ENCODE data around the gene KLHL18.
"Not testable (repeated sequence)": the region's sequence is repeated elsewhere in the genome, so short reads cannot be mapped to it uniquely, and the experiment has no call there.

Gene KLHL18

GRCh38 chr3:47366833-47367232, 84.1 kb downstream of the KLHL18 start:
- DNase-seq, result no peak

DNA sequence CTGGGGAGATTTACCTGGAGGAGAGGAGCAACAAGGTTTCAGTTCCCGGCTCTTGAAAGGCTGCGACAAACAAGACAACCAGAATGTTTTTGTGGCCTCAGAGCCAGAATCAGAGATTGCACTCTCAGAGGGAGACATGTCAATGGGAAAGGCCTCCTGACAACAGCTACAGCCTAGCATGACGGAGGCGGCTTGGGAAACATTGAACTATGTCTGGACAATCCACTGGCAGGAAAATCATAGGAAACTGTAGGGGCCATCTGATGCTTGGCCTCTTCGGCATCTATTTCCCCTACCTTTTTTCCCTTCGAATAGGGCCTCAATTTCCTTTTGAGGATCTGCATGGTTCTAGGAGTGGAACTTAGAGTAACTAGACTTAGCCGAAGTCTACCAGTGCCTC, 84.9 kb downstream of the KLHL18 start:
- DNase-seq, result no peak

DNA sequence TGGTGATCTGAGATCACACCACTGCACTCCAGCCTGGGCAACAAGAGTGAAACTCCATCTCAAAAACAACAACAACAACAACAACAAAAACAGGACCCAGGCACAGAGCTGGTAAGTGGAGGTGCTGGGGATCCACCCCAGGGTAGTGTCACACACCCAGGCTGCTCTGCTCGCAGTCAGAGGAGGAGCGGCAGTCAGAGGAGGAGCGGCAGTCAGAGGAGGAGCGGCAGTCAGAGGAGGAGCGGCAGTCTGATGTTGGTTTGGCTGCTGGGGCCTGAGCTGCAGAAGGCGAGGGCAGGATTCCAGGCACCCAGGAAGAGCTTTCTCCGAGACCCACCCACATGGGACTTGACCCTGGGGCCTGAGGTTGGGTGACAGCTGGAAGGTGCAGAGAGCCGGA, 87.3 kb downstream of the KLHL18 start:
- not testable (repeated sequence) for DNase-seq

DNA sequence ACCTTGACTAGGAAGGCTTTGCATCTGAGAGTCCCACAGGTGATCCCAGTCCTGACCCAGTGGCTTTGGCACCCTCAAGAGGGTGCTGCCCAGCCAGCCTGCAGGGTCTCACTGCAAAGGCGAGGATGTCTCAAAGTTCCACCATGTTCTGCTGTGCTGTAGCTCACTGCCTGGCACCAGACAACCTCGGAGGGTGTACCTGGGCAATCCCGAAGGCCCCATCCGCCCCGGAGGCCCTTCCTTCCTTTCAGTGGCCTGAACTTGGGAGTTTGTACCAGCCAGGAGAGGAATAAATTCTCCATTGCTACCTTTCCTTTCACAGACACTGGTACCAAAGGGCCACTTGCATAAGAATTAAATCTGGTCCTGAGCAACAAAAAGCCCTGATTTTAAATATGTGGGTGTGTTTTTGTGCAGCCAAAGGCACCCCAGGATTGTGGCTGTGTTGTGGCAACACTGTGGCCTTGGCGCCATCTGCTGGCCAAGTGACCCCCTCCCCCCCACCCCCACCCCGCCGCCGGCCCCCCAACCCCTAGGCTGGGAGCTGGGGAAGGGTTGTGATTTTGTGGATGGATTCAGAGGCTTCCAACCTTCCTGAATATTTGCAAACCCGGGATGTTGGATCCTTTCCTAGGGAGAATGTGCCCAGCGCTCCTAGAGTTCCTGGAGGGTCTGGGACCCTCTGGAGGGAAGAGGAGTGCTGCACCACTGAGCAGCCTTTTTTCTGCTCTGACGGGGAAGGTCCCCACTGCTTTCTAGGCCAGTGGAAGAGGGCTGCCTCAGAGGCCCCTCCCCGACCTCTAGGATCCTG, 88.3 kb downstream of the KLHL18 start:
- DNase-seq, result peak; percentile 46 to 49

DNA sequence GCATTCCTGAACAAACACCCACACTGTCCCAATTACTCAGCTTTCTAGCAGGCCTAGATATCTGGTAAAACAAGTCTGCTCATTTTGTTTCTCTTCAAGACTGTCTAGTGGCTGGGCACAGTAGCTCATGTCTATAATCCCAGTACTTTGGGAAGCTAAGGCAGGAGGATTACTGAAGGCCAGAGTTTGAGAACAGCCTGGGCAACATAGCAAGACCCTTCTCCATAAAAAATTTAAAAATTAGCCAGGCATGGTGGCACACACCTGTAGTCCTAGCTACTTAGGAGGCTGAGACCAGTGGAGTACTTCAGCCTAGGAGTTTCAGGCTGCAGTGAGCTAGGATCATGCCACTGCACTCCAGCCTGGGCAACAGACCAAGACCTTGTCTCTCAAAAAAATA, 91.8 kb downstream of the KLHL18 start:
- DNase-seq, result no peak

DNA sequence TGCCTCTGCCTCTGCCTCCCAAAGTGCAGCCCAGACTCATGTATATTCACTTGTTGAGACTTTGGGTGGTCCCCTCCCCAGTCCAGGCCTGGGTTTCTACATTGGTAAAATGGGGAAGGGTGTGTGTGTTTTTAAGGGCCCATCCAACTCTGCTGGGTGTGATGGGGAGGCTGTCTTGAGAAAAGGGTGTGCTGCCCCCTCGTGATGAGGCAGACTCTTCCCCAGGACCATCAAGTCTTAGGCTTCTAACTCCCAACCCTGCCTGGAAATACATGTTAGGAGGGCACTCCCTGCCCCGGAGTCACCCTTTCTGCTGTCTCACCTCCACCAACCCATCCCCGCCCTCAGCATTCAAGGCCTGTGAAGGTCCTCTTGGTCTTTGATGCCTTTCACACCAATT, 93.6 kb downstream of the KLHL18 start:
- DNase-seq, result no peak

- no peak for DNase-seq
Measured at GRCh38 chr3:47377186-47377585, 94.4 kb downstream of the KLHL18 start.

DNA sequence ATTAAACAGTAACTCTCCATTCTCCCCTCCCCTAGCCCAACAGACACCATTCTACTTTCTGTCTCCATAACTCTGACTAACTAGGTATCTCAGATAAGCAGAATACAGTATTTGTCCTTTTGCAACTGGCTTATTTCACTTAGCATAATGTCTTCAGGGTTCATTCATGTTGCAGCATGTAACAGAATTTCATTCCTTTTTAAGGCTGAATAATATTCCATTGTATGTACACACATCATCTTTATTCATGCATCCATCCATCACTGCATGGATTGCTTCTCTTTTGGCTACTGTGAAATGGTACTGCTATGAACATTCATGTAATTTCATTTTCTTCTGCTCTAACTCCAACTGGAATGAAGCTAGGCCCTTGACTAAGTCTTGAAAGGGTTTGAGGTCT, 96.1 kb downstream of the KLHL18 start:
- no peak for DNase-seq

- no peak for DNase-seq
Measured at GRCh38 chr3:47379411-47379899, 96.7 kb downstream of the KLHL18 start.

GRCh38 chr3:47380026-47380600, 97.4 kb downstream of the KLHL18 start:
- DNase-seq, result no peak

- peak; percentile 98 to 99 for DNase-seq
Measured at GRCh38 chr3:47380601-47381316, 98.0 kb downstream of the KLHL18 start, which contains the start of gene PTPN23. Gene PTPN23, plus strand, starts transcription at chr3:47381021. Its CDS starts 76 bp downstream, at chr3:47381097.

DNA sequence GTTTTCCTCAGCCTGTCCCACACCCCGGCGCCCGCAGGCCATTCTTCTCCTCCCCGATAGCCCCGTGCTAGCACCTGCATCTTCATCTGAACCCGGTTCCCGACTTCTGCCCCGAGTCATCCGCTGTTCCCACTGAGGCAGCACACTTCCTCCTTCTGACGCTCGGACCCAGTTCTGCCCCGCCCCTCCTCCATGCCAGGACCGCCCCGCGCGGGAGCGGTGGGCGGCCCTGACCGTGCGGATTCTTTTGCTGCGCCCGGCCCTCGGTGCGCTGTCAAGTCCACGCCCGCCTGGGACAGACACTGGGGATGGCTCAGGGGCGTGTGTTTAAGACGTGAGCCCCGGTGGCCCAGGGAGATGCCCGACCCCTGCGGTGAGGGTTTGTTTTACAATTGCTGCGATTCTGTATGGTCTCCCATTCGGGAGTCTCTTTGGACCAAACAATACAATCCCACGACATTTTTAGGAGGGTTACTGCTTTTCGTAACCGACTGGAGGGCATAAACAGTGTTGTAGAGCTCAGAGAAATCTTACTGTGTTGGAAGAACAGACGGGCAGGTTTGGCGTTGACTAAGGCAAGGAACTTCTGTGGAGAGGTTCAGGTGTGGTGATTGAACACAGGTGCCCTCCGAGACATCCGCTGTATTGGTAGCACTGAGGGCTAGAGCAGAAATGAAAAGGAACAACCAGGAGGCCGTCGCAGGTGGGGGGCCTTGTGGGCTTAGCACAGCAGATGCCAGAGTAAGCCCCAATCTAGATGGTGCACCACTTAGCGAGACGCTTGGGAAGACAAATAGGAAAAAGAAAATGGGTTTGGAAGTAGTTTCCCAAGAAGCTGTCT, 98.8 kb downstream of the KLHL18 start:
- DNase-seq, result peak; percentile 79 to 88

DNA sequence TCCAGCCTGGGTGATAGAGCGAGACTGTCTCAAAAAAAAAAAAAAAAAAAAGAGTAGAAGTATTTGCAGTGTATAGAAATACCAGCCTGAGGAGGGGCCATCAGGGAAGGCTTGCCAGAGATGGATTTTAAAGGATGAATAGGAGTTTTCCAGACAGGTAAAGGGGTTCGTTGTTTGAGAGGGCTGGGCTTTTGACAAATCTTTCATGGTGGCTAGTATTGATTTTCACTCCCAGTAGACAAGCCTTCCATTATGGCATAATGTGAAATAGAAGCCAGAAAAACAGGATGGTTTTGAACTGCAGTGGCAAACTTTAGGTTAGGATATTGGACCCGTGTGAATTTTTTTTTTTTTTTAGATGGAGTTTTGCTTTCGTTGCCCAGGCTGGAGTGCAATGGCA, 101.7 kb downstream of the KLHL18 start:
- no peak for DNase-seq

GRCh38 chr3:47385007-47385406, 102.3 kb downstream of the KLHL18 start:
- no peak for DNase-seq

GRCh38 chr3:47385796-47386195, 103.1 kb downstream of the KLHL18 start:
- DNase-seq, result no peak

DNA sequence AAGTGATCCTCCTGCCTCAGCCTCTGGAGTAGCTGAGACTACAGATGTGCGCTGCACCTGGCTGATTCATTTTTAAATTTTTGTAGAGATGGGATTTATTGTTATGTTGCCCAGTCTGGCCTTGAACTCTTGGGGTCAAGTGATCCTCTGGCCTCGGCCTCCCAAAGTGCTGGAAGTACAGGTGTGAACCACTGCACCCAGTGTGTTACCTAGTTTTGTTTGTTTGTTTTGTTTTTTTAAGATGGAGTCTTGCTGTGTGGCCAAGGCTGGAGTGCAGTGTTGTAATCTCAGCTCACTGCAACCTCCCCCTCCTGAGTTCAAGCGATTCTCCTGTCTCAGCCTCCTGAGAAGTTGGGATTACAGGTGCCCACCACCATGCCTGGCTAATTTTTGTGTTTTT, 110.2 kb downstream of the KLHL18 start:
- no peak for DNase-seq

- DNase-seq, result no peak
Measured at GRCh38 chr3:47394140-47394870, 111.6 kb downstream of the KLHL18 start.

DNA sequence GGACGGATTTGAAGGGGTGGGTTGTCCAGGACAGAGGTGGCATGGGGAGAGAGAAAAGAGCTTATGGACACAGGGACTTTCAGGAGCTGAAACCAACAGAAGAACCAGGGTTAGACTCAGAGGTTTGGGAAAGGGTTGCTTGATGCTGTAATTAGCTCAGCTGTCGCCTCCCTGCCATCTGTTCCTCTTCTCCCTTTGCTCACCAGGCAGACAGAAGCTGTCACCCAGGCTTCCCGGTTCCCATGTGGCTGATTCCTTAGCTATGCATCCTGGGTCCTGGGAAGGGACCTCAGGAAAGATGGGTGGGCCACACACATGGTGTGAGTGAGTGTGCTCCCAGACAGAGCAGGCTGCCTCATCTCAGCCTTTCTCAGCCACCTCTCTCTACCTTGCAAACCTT, 112.1 kb downstream of the KLHL18 start:
- no peak for DNase-seq

Measured in stimulated activated CD4-positive, alpha-beta T cell treated with anti-CD3 and anti-CD28 coated beads, Interleukin-2, amount 100 ng/mL, for 24 hours (primary cell).